Peyer's patch (tissue), 4 donors: ENCODE measurements around the gene VPS33B. TPM values are rescaled to one million over a fixed set of nuclear protein-coding genes. Genes with fewer than 3 reads are reported as not detected.

Source experiments
- DNase-seq, 3 donors: peaks; one replicate each; pipeline ENCODE4 v3.0.0-alpha.2; 2017 to 2019
- H3K27ac ChIP-seq, 4 donors: fragments of 200-600 bp; sonication (generic); one replicate each; pipeline ENCODE4 v1.5.1; 2016 to 2019
- H3K27me3 ChIP-seq, 2 donors: fragments of 200-600 bp; sonication (generic); one replicate each; pipeline ENCODE4 v1.5.1; 2019
- H3K36me3 ChIP-seq, 3 donors: fragments of 200-600 bp; sonication (generic); one replicate each; pipeline ENCODE4 v1.5.1; 2016 to 2019
- H3K4me1 ChIP-seq, 4 donors: fragments of 200-600 bp; sonication (generic); one replicate each; pipeline ENCODE4 v1.5.1; 2016 to 2019
- H3K4me3 ChIP-seq, 4 donors: fragments of 200-600 bp; sonication (generic); 1 replicate in 3 of 4; 2 replicates in 1 of 4; pipeline ENCODE4 v1.5.1; 2016 to 2019; ENCODE audit warnings: mild to moderate bottlenecking in 1 of 4
- H3K9me3 ChIP-seq, 4 donors: fragments of 200-600 bp; sonication (generic); one replicate each; pipeline ENCODE4 v1.5.1; 2016 to 2019; ENCODE audit warnings: mild to moderate bottlenecking in 1 of 4
- POLR2A ChIP-seq, 2 donors: fragments of 450-650 bp; IDR thresholded peaks; one replicate each; pipeline ENCODE4 v1.5.1; 2017; ENCODE audit warnings: antibody characterized with exemption in 2 of 2, mild to moderate bottlenecking in 2 of 2, moderate library complexity in 2 of 2
- total RNA-seq, 4 donors: library from RNA; depleted of rRNA; stranded (reverse); fragments of >200 nt; gene quantifications; one replicate each; pipeline ENCODE4 v1.1.0, GENCODE V29; 2016
- TF ChIP-seq, protein P1 (sequence below), 6 experiments: fragments of 450-650 bp in 4 of 6; fragments of 200-600 bp in 2 of 6; sonication (generic) in 1 of 6; IDR thresholded peaks; one replicate each; pipeline ENCODE4 v1.5.1; 2017 to 2019; ENCODE audit warnings: antibody characterized with exemption in 6 of 6, mild to moderate bottlenecking in 3 of 6, moderate library complexity in 1 of 6

The VPS33B gene
- total RNA-seq, 4 donors from 2014 or later = 12.4 to 31.5 (median 27.8) TPM

DNA sequence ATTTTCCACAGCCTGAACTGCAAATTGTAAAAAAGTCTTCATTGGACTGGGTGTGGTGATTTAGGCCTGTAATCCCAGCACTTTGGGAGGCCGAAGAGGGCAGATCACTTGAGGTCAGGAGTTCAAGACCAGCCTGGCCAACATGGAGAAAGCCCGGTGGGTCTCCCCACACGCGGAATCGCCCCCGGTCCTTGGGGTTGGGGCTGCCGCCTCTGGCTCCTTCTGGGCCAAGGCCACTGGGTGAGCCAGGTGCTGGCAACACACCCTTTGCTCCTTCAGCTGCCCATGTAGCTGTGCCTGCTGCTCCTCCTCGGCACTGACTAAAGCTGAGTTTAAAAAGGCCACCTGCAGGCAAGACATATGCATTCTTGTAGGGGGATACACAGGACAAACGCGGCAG lies 9.4 kb upstream of the VPS33B start:
- Histone ChIP-seq H3K4me1 (no peaks in the 10 kb centered on the region), H3K4me3 (no peak overlapping the region), H3K9me3 (no peaks in the 10 kb centered on the region), H3K36me3 (no peaks in the 10 kb centered on the region), H3K27me3 (no peaks in the 10 kb centered on the region), H3K27ac (no peak overlapping the region)
- no peak for TF ChIP-seq POLR2A (IDR thresholded peaks at IDR 0.05)
- TF ChIP-seq, protein P1, sequence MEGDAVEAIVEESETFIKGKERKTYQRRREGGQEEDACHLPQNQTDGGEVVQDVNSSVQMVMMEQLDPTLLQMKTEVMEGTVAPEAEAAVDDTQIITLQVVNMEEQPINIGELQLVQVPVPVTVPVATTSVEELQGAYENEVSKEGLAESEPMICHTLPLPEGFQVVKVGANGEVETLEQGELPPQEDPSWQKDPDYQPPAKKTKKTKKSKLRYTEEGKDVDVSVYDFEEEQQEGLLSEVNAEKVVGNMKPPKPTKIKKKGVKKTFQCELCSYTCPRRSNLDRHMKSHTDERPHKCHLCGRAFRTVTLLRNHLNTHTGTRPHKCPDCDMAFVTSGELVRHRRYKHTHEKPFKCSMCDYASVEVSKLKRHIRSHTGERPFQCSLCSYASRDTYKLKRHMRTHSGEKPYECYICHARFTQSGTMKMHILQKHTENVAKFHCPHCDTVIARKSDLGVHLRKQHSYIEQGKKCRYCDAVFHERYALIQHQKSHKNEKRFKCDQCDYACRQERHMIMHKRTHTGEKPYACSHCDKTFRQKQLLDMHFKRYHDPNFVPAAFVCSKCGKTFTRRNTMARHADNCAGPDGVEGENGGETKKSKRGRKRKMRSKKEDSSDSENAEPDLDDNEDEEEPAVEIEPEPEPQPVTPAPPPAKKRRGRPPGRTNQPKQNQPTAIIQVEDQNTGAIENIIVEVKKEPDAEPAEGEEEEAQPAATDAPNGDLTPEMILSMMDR (IDR thresholded peaks at IDR 0.05) = no peak
- no peak for DNase-seq

DNA sequence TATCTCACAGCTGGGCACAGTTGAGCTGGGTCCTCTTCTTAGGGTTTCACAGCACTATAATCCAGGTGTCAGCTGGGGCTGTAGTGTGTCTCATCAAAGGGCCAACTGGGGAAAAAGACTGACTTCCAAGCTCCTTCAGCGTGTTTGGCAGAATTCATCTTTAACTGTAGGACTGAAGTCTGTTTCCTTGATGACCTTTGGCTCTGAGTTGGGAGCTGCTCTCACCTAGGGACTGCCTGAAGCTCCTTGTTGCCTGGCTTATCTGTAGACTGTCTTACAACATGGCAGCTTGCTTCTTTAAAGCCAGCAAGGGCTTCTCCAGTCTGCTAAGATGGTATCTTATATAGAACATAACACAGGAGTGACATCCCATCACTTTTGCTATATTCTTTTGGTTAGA lies 5.3 kb upstream of the VPS33B start:
- no peak for TF ChIP-seq POLR2A (IDR thresholded peaks at IDR 0.05)
- TF ChIP-seq, protein P1 (IDR thresholded peaks at IDR 0.05) = no peak
- H3K27ac ChIP-seq = no peak overlapping the region
- no peak overlapping the region for H3K4me3 ChIP-seq
- DNase-seq = no peak
- H3K4me1 ChIP-seq = no peaks in the 10 kb centered on the region
- H3K36me3 ChIP-seq = no peaks in the 10 kb centered on the region
- no peaks in the 10 kb centered on the region for H3K27me3 ChIP-seq
- no peaks in the 10 kb centered on the region for H3K9me3 ChIP-seq

DNA sequence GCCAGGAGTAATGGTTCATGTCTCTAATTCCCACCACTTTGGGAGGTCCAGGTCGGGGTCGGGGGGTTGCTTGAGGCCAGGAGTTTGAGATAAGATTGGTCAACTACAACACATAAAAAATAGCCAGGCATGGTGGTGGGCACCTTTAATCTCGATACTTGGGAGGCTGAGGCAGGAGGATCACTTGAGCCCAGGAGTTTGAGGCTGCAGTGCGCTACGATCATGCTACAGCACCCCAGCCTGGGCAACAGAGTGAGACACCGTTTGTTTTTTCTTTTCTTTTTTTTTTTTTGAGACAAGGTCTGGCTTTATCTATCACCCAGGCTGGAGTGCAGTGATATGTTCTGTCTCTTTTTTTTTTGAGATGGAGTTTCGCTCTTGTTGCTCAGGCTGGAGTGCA lies 1.3 kb upstream of the VPS33B start:
- no peaks in the 10 kb centered on the region for H3K9me3 ChIP-seq
- no peak overlapping the region for H3K27ac ChIP-seq
- no peak for DNase-seq
- H3K4me3 ChIP-seq = no peak overlapping the region
- no peaks in the 10 kb centered on the region for H3K36me3 ChIP-seq
- peaks cover 0 to 26% (median 0%) of the 10 kb centered on the region in 4 donors for H3K4me1 ChIP-seq
- H3K27me3 ChIP-seq = no peaks in the 10 kb centered on the region
- TF ChIP-seq, protein P1 (IDR thresholded peaks at IDR 0.05) = no peak
- TF ChIP-seq POLR2A (IDR thresholded peaks at IDR 0.05) = no peak

DNA sequence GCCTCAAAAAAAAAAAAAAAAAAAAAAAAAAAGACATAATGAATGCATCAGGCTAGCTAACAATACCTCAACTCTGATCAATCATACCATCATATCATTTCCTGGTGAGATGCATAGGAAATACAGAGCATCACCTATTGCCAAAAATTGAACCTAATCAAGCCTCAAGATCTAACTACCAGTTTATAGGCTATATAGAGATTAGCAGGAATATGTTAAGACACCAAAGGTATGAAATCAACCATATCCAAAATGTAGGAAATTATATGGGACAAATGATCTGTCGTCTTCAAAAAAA lies 387 bp upstream of the VPS33B start:
- H3K27me3 ChIP-seq = no peaks in the 10 kb centered on the region
- peak overlapping the region; percentile 79 to 97 (median 91) for H3K4me3 ChIP-seq
- H3K27ac ChIP-seq = peak overlapping the region; percentile 68 to 80 (median 76)
- H3K36me3 ChIP-seq = no peaks in the 10 kb centered on the region
- no peak for DNase-seq
- no peak for TF ChIP-seq POLR2A (IDR thresholded peaks at IDR 0.05)
- TF ChIP-seq, protein P1 (IDR thresholded peaks at IDR 0.05) = no peak
- H3K9me3 ChIP-seq = no peaks in the 10 kb centered on the region
- peaks cover 0 to 26% (median 0%) of the 10 kb centered on the region in 4 donors for H3K4me1 ChIP-seq

DNA sequence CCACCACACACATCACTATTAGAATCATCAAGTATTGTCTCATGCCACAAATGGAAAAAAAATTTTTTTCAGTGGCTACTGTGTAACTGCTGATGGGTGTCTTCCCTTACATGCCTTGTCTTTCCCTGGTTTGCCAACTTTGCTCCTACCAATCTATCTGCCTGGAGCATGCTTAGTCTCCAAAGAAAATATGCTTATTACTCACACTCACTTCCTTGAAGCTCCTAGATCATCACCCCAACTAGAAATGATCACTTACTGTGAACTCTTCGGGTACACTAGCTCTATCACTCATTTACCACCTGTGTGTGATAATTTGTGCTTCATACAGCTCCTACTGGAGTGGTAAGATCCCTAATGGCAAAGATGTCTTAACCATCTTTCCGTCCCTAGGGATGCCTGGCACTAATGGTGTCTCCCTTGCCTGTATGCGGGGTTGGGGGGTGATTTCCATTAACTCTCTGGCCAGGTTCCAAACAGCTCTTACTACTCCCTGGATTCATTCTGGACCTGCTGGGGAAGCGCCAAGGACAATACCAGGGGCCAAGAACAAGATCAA lies 799 bp downstream of the VPS33B start:
- no peak for DNase-seq
- peak overlapping the region; percentile 79 to 97 (median 91) for H3K4me3 ChIP-seq
- TF ChIP-seq POLR2A (IDR thresholded peaks at IDR 0.05) = no peak
- TF ChIP-seq, protein P1 (IDR thresholded peaks at IDR 0.05) = no peak
- peak overlapping the region; percentile 25 to 80 (median 70) for H3K27ac ChIP-seq
- H3K4me1 ChIP-seq = peaks cover 0 to 26% (median 0%) of the 10 kb centered on the region in 4 donors
- H3K27me3 ChIP-seq = no peaks in the 10 kb centered on the region
- no peaks in the 10 kb centered on the region for H3K9me3 ChIP-seq
- peaks cover 0 to 5% (median 0%) of the 10 kb centered on the region in 3 donors for H3K36me3 ChIP-seq

DNA sequence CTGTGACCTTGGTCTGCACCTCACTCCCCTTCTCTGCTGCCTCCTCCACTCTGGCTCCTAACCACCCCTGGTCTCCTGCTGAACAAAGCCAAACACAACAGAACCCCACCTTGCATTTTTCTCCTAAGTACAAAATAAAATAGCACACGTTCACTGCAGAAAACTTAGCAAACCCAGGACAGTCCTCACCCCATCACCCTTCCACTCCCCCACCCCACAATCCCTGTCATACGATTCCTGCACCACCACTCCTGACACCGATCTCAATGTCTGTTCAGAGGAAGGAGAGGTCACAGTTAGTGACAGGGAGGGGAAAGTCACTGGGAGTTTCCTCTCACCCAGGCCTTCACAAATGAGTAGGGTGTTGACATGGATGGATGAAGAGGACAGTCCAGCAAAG lies 4.2 kb downstream of the VPS33B start:
- Histone ChIP-seq H3K27me3 (no peaks in the 10 kb centered on the region), H3K36me3 (peaks cover 0 to 25% (median 0%) of the 10 kb centered on the region in 3 donors), H3K9me3 (no peaks in the 10 kb centered on the region), H3K4me3 (no peak overlapping the region), H3K4me1 (peaks cover 0 to 26% (median 0%) of the 10 kb centered on the region in 4 donors), H3K27ac (no peak overlapping the region)
- no peak for DNase-seq
- no peak for TF ChIP-seq POLR2A (IDR thresholded peaks at IDR 0.05)
- TF ChIP-seq, protein P1 (IDR thresholded peaks at IDR 0.05) = no peak
